Subcutaneous adipose tissue (tissue), 4 donors: ENCODE results near the gene OPA3. TPM values are rescaled to one million over a fixed set of nuclear protein-coding genes. Genes with fewer than 3 reads are reported as not detected.

Experiments used
- CTCF ChIP-seq: fragments of 450-650 bp; IDR thresholded peaks from one replicate; pipeline ENCODE4 v1.5.1; 2016; ENCODE audit warnings: low read depth, mild to moderate bottlenecking, control low read depth, antibody characterized with exemption, moderate library complexity
- total RNA-seq, 4 donors: library from RNA; depleted of rRNA; stranded (reverse); fragments of >200 nt; gene quantifications; one replicate each; pipeline ENCODE4 v1.1.0, GENCODE V29; 2016

OPA3 gene
- total RNA-seq, 4 donors from 2014 or later: 2.7 to 11.6 (median 6.4) TPM

GRCh38 chr19:45492137-45492626 is 92.4 kb downstream of the OPA3 start:
- TF ChIP-seq CTCF: no peak

- TF ChIP-seq CTCF: no peak
These were observed 95.3 kb downstream of the OPA3 start for GRCh38 chr19:45489216-45489855.

GRCh38 chr19:45488708-45489107 is 95.9 kb downstream of the OPA3 start:
- no peak for TF ChIP-seq CTCF

GRCh38 chr19:45485305-45486077 is 99.1 kb downstream of the OPA3 start:
- TF ChIP-seq CTCF: no peak

- TF ChIP-seq CTCF: no peak
These were observed 100.2 kb downstream of the OPA3 start for GRCh38 chr19:45484273-45484945.

GRCh38 chr19:45483033-45483432 is 101.6 kb downstream of the OPA3 start:
- no peak for TF ChIP-seq CTCF
